Measurements from ENCODE around the gene ORM2. TPM values are rescaled to one million over a fixed set of nuclear protein-coding genes. Genes with fewer than 3 reads are reported as not detected.

Gene ORM2
- total RNA-seq, 4 donors from 2014 or later: 6.3 to 15.6 TPM; not detected in 2

DNA sequence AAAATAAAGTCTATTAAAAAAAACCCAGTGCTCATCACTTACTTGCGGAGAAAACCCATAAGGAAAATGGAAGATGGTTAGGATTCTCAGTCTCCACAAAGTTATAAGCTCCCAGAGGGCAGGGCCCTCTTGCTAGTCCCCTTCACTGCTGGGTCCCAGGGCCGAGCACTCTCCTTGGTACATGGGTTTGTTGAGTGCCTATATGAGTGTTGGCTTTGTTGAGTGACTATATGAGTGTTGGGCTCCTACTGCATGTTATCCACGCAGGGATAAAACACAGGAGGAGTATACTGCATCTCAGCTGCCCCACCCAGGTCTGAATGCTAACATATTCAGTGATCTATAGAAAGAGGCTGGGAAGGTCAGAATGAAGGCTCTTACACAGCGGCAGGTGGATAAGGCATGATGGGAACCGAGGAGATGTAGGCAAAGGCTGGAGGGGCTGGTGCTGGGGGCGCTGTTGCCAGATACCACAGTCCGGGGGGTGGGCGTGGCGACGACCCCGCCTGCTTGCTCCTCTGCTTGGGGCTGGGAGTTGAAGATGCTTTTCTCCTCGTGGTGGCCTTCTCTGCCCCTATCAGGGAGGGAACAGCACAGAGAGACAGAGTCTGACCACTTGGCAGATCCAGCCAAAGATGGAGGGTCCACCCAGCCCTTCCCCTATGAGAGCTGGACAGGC lies 11.6 kb downstream of the ORM2 start:
- H3K36me3 ChIP-seq: no peaks in the 10 kb centered on the region
- in situ Hi-C loops (cut with MboI; ENCODE audit: low sequenced_read_pairs in 4 of 4): no loop called here
- H3K27ac ChIP-seq: no peak overlapping the region
- DNase-seq: no peak
- intact Hi-C loops (cut with DNase I; ENCODE audit: low total_unique reads): no loop called here
- no peak overlapping the region for H3K4me3 ChIP-seq
- H3K4me1 ChIP-seq: no peaks in the 10 kb centered on the region
- ATAC-seq: no peak
- H3K27me3 ChIP-seq: no peaks in the 10 kb centered on the region
- no peaks in the 10 kb centered on the region for H3K9me3 ChIP-seq
- no peak for TF ChIP-seq POLR2A (IDR thresholded peaks at IDR 0.05)

DNA sequence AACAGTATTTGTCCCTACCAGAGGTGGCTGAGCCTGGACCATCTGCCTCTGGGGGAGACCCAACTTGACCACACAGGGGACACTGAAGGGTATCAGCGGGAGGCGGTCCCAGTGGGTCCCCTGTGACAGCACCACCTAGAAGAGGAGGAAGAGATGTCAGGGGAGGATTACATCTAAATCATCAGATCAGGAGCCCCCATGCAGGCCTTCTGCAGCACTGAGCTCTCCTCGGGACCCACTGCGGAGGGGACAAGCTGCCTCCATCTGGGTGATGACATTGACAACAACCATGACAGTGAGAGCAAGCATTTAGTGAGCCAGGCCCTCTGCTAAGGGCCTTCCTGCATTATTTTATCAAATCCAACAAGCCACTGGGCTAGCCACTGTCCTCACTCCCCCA lies 12.3 kb downstream of the ORM2 start:
- Histone ChIP-seq H3K4me1 (no peaks in the 10 kb centered on the region), H3K36me3 (no peaks in the 10 kb centered on the region), H3K27me3 (no peaks in the 10 kb centered on the region), H3K9me3 (no peaks in the 10 kb centered on the region), H3K27ac (no peak overlapping the region), H3K4me3 (no peak overlapping the region)
- intact Hi-C loops (cut with DNase I; ENCODE audit: low total_unique reads): no loop called here
- DNase-seq (no peak), ATAC-seq (no peak)
- no peak for TF ChIP-seq POLR2A (IDR thresholded peaks at IDR 0.05)
- in situ Hi-C loops (cut with MboI; ENCODE audit: low sequenced_read_pairs in 4 of 4): no loop called here

DNA sequence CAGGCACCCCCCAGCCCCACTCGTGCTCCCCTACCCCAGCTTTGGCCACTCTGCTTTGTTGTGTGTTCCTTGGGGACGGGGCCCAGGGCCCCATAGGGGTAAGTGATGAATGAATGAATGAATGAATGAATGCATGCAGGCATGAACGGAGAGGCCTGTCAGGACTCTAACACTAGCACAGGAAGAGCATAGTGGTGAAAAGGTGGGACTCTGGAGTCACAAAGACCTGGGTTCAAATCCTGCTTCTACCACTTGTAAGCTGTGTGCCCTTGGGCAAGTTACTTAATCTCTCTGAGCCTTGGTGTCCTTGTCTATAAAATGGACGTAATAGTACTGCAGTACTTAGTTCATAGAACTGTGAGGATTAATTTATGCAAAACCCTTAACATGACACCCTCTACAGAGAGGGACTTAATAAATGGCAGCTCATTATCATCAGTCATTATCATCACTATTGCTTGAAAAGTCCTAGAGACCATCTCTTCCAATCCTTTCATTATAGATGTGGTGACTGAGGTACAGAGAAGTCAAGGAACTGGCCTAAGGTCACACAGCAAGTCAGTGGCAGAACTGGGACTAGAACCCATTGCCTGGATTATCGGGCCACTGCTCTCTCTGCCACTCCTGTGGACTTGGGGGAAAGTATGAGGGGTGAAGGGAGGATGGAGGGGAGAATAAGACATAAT lies 13.2 kb downstream of the ORM2 start:
- in situ Hi-C loops (cut with MboI; ENCODE audit: low sequenced_read_pairs in 4 of 4) (no loop called here), intact Hi-C loops (cut with DNase I; ENCODE audit: low total_unique reads) (no loop called here)

DNA sequence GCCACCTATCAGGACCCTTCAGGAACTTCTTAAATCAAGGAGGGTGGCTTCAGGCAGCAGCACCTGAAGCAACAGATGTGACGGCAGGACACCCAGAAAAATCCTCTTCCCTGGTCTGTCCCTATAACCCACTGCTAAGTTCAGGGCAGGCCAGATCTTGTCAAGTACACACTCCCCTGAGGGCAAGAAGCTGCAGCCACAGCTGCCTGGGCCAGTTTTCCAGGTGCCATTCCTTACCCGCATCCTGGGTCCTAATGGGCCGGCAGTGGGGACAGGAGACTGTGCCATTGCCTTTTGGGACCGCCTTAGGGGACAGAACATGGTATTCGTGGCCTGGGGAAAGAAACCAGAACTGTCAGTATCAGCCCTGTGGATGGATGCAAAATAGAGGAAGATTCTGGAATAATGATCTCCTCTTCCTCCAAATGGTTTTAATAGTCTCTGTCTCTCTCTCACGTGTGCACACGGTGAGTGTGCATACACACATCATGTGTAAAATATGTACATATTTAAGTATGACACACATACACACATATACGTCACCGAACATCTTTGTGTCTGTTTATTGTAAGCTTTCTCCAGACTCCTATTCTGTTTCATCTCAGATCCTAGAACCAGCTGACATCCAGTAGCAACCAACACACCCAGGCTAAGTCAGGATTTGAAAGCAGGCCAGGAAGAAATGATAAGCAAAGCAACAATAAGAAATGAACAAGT lies 14.0 kb downstream of the ORM2 start:
- in situ Hi-C loops (cut with MboI; ENCODE audit: low sequenced_read_pairs in 4 of 4): no loop called here
- Histone ChIP-seq H3K36me3 (peaks cover 0 to 6% of the 10 kb centered on the region in 2 donors), H3K4me3 (no peak overlapping the region), H3K9me3 (no peaks in the 10 kb centered on the region), H3K4me1 (no peaks in the 10 kb centered on the region), H3K27me3 (no peaks in the 10 kb centered on the region), H3K27ac (no peak overlapping the region)
- no peak for DNase-seq
- ATAC-seq: no peak
- intact Hi-C loops (cut with DNase I; ENCODE audit: low total_unique reads): no loop called here
- no peak for TF ChIP-seq POLR2A (IDR thresholded peaks at IDR 0.05)
- TF ChIP-seq, protein P1, sequence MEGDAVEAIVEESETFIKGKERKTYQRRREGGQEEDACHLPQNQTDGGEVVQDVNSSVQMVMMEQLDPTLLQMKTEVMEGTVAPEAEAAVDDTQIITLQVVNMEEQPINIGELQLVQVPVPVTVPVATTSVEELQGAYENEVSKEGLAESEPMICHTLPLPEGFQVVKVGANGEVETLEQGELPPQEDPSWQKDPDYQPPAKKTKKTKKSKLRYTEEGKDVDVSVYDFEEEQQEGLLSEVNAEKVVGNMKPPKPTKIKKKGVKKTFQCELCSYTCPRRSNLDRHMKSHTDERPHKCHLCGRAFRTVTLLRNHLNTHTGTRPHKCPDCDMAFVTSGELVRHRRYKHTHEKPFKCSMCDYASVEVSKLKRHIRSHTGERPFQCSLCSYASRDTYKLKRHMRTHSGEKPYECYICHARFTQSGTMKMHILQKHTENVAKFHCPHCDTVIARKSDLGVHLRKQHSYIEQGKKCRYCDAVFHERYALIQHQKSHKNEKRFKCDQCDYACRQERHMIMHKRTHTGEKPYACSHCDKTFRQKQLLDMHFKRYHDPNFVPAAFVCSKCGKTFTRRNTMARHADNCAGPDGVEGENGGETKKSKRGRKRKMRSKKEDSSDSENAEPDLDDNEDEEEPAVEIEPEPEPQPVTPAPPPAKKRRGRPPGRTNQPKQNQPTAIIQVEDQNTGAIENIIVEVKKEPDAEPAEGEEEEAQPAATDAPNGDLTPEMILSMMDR (IDR thresholded peaks at IDR 0.05 in 4 of 5, conservative IDR thresholded peaks at IDR 0.05 in 1 of 5): no peak

More for the DNA sequence above, 13.2 kb downstream of the ORM2 start:
- Histone ChIP-seq H3K27me3 (no peaks in the 10 kb centered on the region), H3K9me3 (no peaks in the 10 kb centered on the region), H3K4me1 (no peaks in the 10 kb centered on the region), H3K36me3 (peaks cover 0 to 6% of the 10 kb centered on the region in 2 donors), H3K4me3 (no peak overlapping the region), H3K27ac (no peak overlapping the region)
- no peak for TF ChIP-seq POLR2A (IDR thresholded peaks at IDR 0.05)
- TF ChIP-seq, protein P1 (IDR thresholded peaks at IDR 0.05 in 4 of 5, conservative IDR thresholded peaks at IDR 0.05 in 1 of 5): no peak
- no peak for ATAC-seq
- no peak for DNase-seq

DNA sequence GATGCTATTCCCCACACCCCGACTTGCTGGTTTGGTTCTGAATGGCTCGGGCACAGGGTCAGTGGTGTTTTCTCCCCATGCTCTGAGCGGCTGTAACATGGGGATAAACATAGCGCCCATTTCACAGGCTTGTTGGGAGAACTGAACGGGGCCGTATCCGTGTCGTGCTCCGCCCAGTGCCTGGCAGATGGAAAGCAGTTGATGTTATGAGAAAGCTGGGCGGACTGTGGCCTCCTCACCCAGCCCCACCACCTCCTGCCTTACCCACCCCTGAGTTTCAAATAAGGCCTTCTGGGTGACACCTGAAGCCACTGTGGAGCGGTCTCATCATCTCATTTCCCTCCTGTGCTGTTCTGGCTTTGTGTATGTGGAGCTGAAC lies 14.5 kb downstream of the ORM2 start:
- Histone ChIP-seq H3K9me3 (no peaks in the 10 kb centered on the region), H3K4me1 (no peaks in the 10 kb centered on the region), H3K4me3 (no peak overlapping the region), H3K36me3 (peaks cover 0 to 6% of the 10 kb centered on the region in 2 donors), H3K27ac (no peak overlapping the region), H3K27me3 (no peaks in the 10 kb centered on the region)
- DNase-seq (no peak), ATAC-seq (no peak)
- TF ChIP-seq POLR2A (IDR thresholded peaks at IDR 0.05): no peak
- TF ChIP-seq, protein P1 (IDR thresholded peaks at IDR 0.05 in 4 of 5, conservative IDR thresholded peaks at IDR 0.05 in 1 of 5): no peak
- in situ Hi-C loops (cut with MboI; ENCODE audit: low sequenced_read_pairs in 4 of 4): no loop called here
- intact Hi-C loops (cut with DNase I; ENCODE audit: low total_unique reads): no loop called here
